Measurements from ENCODE around the gene TNFRSF8. TPM values are rescaled to one million over a fixed set of nuclear protein-coding genes. Genes with fewer than 3 reads are reported as not detected.

Gene TNFRSF8
- total RNA-seq, 1 experiment from 2014 or later, result 0.13 TPM

GRCh38 chr1:12188115-12188514 lies 125.0 kb downstream of the TNFRSF8 start:
- BruUV-seq (replicated peaks), result no TSS peak
- H3K27me3 ChIP-seq (ENCODE audit: control insufficient read depth, insufficient read depth, low read length), result no peaks in the 10 kb centered on the region
- intact Hi-C loops (cut with micrococcal nuclease; ENCODE audit: unreplicated experiment), result no loop called here
- TF ChIP-seq CTCF (IDR thresholded peaks at IDR 0.05) (no peak), POLR2AphosphoS5 (IDR thresholded peaks at IDR 0.05; ENCODE audit: low read depth, low read length) (no peak), REST (IDR thresholded peaks at IDR 0.05; ENCODE audit: insufficient read depth in 1 of 2, low read depth in 2 of 2, low read length in 1 of 2) (no peak), TCF7L2 (IDR thresholded peaks at IDR 0.05; ENCODE audit: low read depth, low read length) (no peak), SIN3A (IDR thresholded peaks at IDR 0.05; ENCODE audit: borderline replicate concordance, insufficient read depth, low read depth, low read length) (no peak)
- no peak overlapping the region for H3K27ac ChIP-seq (ENCODE audit: low read length)
- no peaks in the 10 kb centered on the region for H3K9me3 ChIP-seq (ENCODE audit: control insufficient read depth, insufficient read depth, low read depth, low read length)
- in situ Hi-C loops (cut with HindIII; ENCODE audit: low pct_unique_long_range_greater_than_20kb, low sequenced_read_pairs), result no loop called here
- peaks cover 8% of the 10 kb centered on the region; the same call in 1 of the 2 replicates for H3K4me1 ChIP-seq (ENCODE audit: control insufficient read depth, insufficient read depth, low read length)
- no peak overlapping the region for H3K4me3 ChIP-seq (ENCODE audit: low read depth in 2 of 2, low read length in 2 of 2)
- ChIA-PET POLR2A (no interaction called here), CTCF (no interaction called here)
- ATAC-seq (no peak), DNase-seq (ENCODE audit: low read depth, low spot score) (no peak)
- no peaks in the 10 kb centered on the region for H3K36me3 ChIP-seq (ENCODE audit: control insufficient read depth, insufficient read depth, low read length)

GRCh38 chr1:12188657-12189327 lies 125.7 kb downstream of the TNFRSF8 start:
- intact Hi-C loops (cut with micrococcal nuclease; ENCODE audit: unreplicated experiment) (no loop called here), in situ Hi-C loops (cut with HindIII; ENCODE audit: low pct_unique_long_range_greater_than_20kb, low sequenced_read_pairs) (no loop called here)
- no TSS peak for BruUV-seq (replicated peaks)
- H3K4me3 ChIP-seq (ENCODE audit: low read depth in 2 of 2, low read length in 2 of 2), result no peak overlapping the region
- no peaks in the 10 kb centered on the region for H3K27me3 ChIP-seq (ENCODE audit: control insufficient read depth, insufficient read depth, low read length)
- H3K27ac ChIP-seq (ENCODE audit: low read length), result no peak overlapping the region
- peaks cover 8% of the 10 kb centered on the region; the same call in 1 of the 2 replicates for H3K4me1 ChIP-seq (ENCODE audit: control insufficient read depth, insufficient read depth, low read length)
- CTCF ChIA-PET, result no interaction called here
- POLR2A ChIA-PET, result interaction anchor here (0.6 kb wide), 1 partner anchor 23 kb away, joined by 3 read pairs; no protein-coding TSS in a partner anchor
- ATAC-seq, result no peak
- H3K36me3 ChIP-seq (ENCODE audit: control insufficient read depth, insufficient read depth, low read length), result no peaks in the 10 kb centered on the region
- TF ChIP-seq POLR2AphosphoS5 (IDR thresholded peaks at IDR 0.05; ENCODE audit: low read depth, low read length), result no peak
- no peak for TF ChIP-seq TCF7L2 (IDR thresholded peaks at IDR 0.05; ENCODE audit: low read depth, low read length)
- TF ChIP-seq SIN3A (IDR thresholded peaks at IDR 0.05; ENCODE audit: borderline replicate concordance, insufficient read depth, low read depth, low read length), result no peak
- TF ChIP-seq CTCF (IDR thresholded peaks at IDR 0.05), result no peak
- TF ChIP-seq REST (IDR thresholded peaks at IDR 0.05; ENCODE audit: insufficient read depth in 1 of 2, low read depth in 2 of 2, low read length in 1 of 2), result no peak
- DNase-seq (ENCODE audit: low read depth, low spot score), result no peak
- H3K9me3 ChIP-seq (ENCODE audit: control insufficient read depth, insufficient read depth, low read depth, low read length), result no peaks in the 10 kb centered on the region

Data from Panc1 (cell line).